Endodermal cell (in vitro differentiated cells): ENCODE measurements around the gene MTA2. TPM values are rescaled to one million over a fixed set of nuclear protein-coding genes. Genes with fewer than 3 reads are reported as not detected.
A peak's percentile ranks its signal among the peaks of the same experiment; 100 is the strongest.

Experiments used
- DNase-seq: peaks from one replicate; pipeline ENCODE4 v3.0.0-alpha.2; 2017
- H3K27ac ChIP-seq: 2 replicates; pipeline ENCODE4 v1.5.1; 2013; ENCODE audit warnings: mild to moderate bottlenecking, low read depth, low read length, moderate library complexity
- H3K27me3 ChIP-seq: 2 replicates; pipeline ENCODE4 v1.6.1; 2013; ENCODE audit warnings: mild to moderate bottlenecking, low read length, moderate library complexity; ENCODE audit not compliant: insufficient read depth, control insufficient read depth, poor library complexity, severe bottlenecking
- H3K36me3 ChIP-seq: 2 replicates; pipeline ENCODE4 v1.7.0; 2013; ENCODE audit warnings: mild to moderate bottlenecking, low read length, moderate library complexity; ENCODE audit not compliant: control insufficient read depth, insufficient read depth
- H3K4me1 ChIP-seq: one replicate; pipeline ENCODE4 v1.7.0; 2013; ENCODE audit warnings: low read length; ENCODE audit not compliant: control insufficient read depth, insufficient read depth
- H3K4me3 ChIP-seq: 2 replicates; pipeline ENCODE4 v1.5.1; 2013; ENCODE audit warnings: mild to moderate bottlenecking, low read length, moderate library complexity
- H3K9ac ChIP-seq: 2 replicates; pipeline ENCODE4 v1.6.1; 2013; ENCODE audit warnings: mild to moderate bottlenecking, low read length, moderate library complexity; ENCODE audit not compliant: poor library complexity, severe bottlenecking; ENCODE audit errors: extremely low read depth
- H3K9me3 ChIP-seq: 2 replicates; pipeline ENCODE4 v1.6.1; 2013; ENCODE audit warnings: mild to moderate bottlenecking, low read length, moderate library complexity; ENCODE audit not compliant: control insufficient read depth
- H3K27ac Mint-ChIP-seq: 2 replicates; pipeline ENCODE4 v1.8.0; 2020; ENCODE audit warnings: mixed read lengths
- H3K27me3 Mint-ChIP-seq: 2 replicates; pipeline ENCODE4 v1.8.0; 2021; ENCODE audit warnings: mild to moderate bottlenecking, mixed read lengths; ENCODE audit not compliant: insufficient read depth
- H3K36me3 Mint-ChIP-seq: 2 replicates; pipeline ENCODE4 v1.8.0; 2020; ENCODE audit warnings: low read depth, mixed read lengths
- H3K4me1 Mint-ChIP-seq: 2 replicates; pipeline ENCODE4 v1.8.0; 2020; ENCODE audit warnings: mixed read lengths
- H3K4me3 Mint-ChIP-seq: 2 replicates; pipeline ENCODE4 v1.8.0; 2020; ENCODE audit warnings: mild to moderate bottlenecking, moderate library complexity, mixed read lengths
- H3K9me3 Mint-ChIP-seq: 2 replicates; pipeline ENCODE4 v1.8.0; 2020; ENCODE audit warnings: mild to moderate bottlenecking, mixed read lengths
- CTCF ChIP-seq: fragments of 200-600 bp; sonication (generic); conservative IDR thresholded peaks from 2 replicates; pipeline ENCODE4 v1.5.0; 2021; ENCODE audit warnings: antibody characterized with exemption, mild to moderate bottlenecking
- WGBS, 2 experiments: methylation state at CpG; one replicate each; pipeline versions ENCODE4 v1.1.5 to v1.1.7; 2013; ENCODE audit warnings: missing lambda C conversion rate in 2 of 2, mixed read lengths in 1 of 2; ENCODE audit not compliant: insufficient coverage in 1 of 2, insufficient read length in 1 of 2; 5-methylcytosine and 5-hydroxymethylcytosine counted together
- total RNA-seq, 2 donors: library from RNA; stranded (reverse); fragmentation: NEBNext Ultra II Directional in 1 of 2; extraction: Animal tissue kit (Norgen Biotek cat#: 25700) in 1 of 2; gene quantifications; 2 replicates in 1 of 2; 3 replicates in 1 of 2; pipeline ENCODE4 v1.2.1, GENCODE V29; 2021

The MTA2 gene
- total RNA-seq, 2 donors from 2014 or later: 131 to 155 TPM

GRCh38 chr11:62644220-62644619, 42.6 kb upstream of the MTA2 start:
- no peak for DNase-seq
- 90 to 96% methylated on average over 8 of the region's 8 CpGs for WGBS, 2 experiments
- Mint-ChIP-seq H3K9me3 (no peaks in the 10 kb centered on the region), H3K27me3 (no peaks in the 10 kb centered on the region), H3K27ac (no peak overlapping the region), H3K4me1 (peaks cover 4% of the 10 kb centered on the region), H3K36me3 (peaks cover 42% of the 10 kb centered on the region), H3K4me3 (peak overlapping the region; percentile 96)
- no peaks in the 10 kb centered on the region for H3K9me3 ChIP-seq
- H3K27ac ChIP-seq: no peak overlapping the region
- H3K4me3 ChIP-seq: no peak overlapping the region
- peaks cover 52% of the 10 kb centered on the region for H3K36me3 ChIP-seq
- H3K27me3 ChIP-seq: no peaks in the 10 kb centered on the region
- H3K9ac ChIP-seq: no peak overlapping the region
- no peaks in the 10 kb centered on the region for H3K4me1 ChIP-seq
- no peak for TF ChIP-seq CTCF

GRCh38 chr11:62632492-62632891, 30.8 kb upstream of the MTA2 start:
- no peak overlapping the region for H3K27ac ChIP-seq
- Mint-ChIP-seq H3K4me3 (no peak overlapping the region), H3K9me3 (no peaks in the 10 kb centered on the region), H3K27ac (peak overlapping the region; percentile 26), H3K4me1 (no peaks in the 10 kb centered on the region), H3K27me3 (no peaks in the 10 kb centered on the region), H3K36me3 (peaks cover 82% of the 10 kb centered on the region)
- H3K27me3 ChIP-seq: no peaks in the 10 kb centered on the region
- H3K9ac ChIP-seq: no peak overlapping the region
- H3K4me1 ChIP-seq: no peaks in the 10 kb centered on the region
- H3K36me3 ChIP-seq: peaks cover 94% of the 10 kb centered on the region
- 95 to 98% methylated on average over 5 to 6 of the region's 6 CpGs for WGBS, 2 experiments
- no peak for TF ChIP-seq CTCF
- no peak overlapping the region for H3K4me3 ChIP-seq
- H3K9me3 ChIP-seq: no peaks in the 10 kb centered on the region
- DNase-seq: no peak

GRCh38 chr11:62627713-62628112, 26.0 kb upstream of the MTA2 start:
- Mint-ChIP-seq H3K9me3 (no peaks in the 10 kb centered on the region), H3K4me3 (no peak overlapping the region), H3K27me3 (no peaks in the 10 kb centered on the region), H3K4me1 (no peaks in the 10 kb centered on the region), H3K27ac (peak overlapping the region; percentile 57), H3K36me3 (peaks cover 81% of the 10 kb centered on the region)
- H3K4me1 ChIP-seq: no peaks in the 10 kb centered on the region
- H3K9me3 ChIP-seq: no peaks in the 10 kb centered on the region
- H3K9ac ChIP-seq: no peak overlapping the region
- no peaks in the 10 kb centered on the region for H3K27me3 ChIP-seq
- WGBS, 2 experiments: 93 to 95% methylated on average over 2 to 3 of the region's 3 CpGs
- no peak for DNase-seq
- peaks cover 84% of the 10 kb centered on the region for H3K36me3 ChIP-seq
- no peak overlapping the region for H3K4me3 ChIP-seq
- no peak for TF ChIP-seq CTCF
- H3K27ac ChIP-seq: no peak overlapping the region
